NCI-H460 (cell line): Measurements from ENCODE around the gene IL17RD. TPM values are rescaled to one million over a fixed set of nuclear protein-coding genes. Genes with fewer than 3 reads are reported as not detected.

Experiments used
- DNase-seq: peaks from one replicate; pipeline ENCODE4 v3.0.0-alpha.2; 2016; ENCODE audit warnings: low read depth; ENCODE audit errors: extremely low read depth
- total RNA-seq: library from RNA; depleted of rRNA; stranded (reverse); fragments of >200 nt; shearing (Covaris generic); gene quantifications from 2 replicates; pipeline ENCODE4 v1.2.3, GENCODE V29; 2014

Gene IL17RD
- total RNA-seq, 1 experiment from 2014 or later: 0.62 TPM

- DNase-seq: no peak
These were observed 91.0 kb downstream of the IL17RD start for GRCh38 chr3:57074135-57074534.

- no peak for DNase-seq
These were observed 91.5 kb downstream of the IL17RD start for GRCh38 chr3:57073628-57074027.

- no peak for DNase-seq
These were observed 95.7 kb downstream of the IL17RD start for GRCh38 chr3:57069503-57069902.

GRCh38 chr3:57068437-57069089 is 96.6 kb downstream of the IL17RD start:
- DNase-seq: no peak

GRCh38 chr3:57066471-57066870 is 98.7 kb downstream of the IL17RD start:
- no peak for DNase-seq

GRCh38 chr3:57065588-57065987 is 99.6 kb downstream of the IL17RD start:
- DNase-seq: no peak

- DNase-seq: no peak
These were observed 100.6 kb downstream of the IL17RD start for GRCh38 chr3:57064572-57064971.

GRCh38 chr3:57064001-57064400 is 101.2 kb downstream of the IL17RD start:
- DNase-seq: no peak

GRCh38 chr3:57063032-57063431 is 102.1 kb downstream of the IL17RD start:
- no peak for DNase-seq

- no peak for DNase-seq
These were observed 103.0 kb downstream of the IL17RD start for GRCh38 chr3:57062101-57062631.

- no peak for DNase-seq
These were observed 103.6 kb downstream of the IL17RD start for GRCh38 chr3:57061556-57061955.

- DNase-seq: peak; percentile 51
These were observed 104.9 kb downstream of the IL17RD start, which contains the start of gene SPATA12 for GRCh38 chr3:57060089-57060821. Gene SPATA12 (plus strand): TSS chr3:57060664. CDS start chr3:57073695, 13,031 bp downstream.

- no peak for DNase-seq
These were observed 105.7 kb downstream of the IL17RD start for GRCh38 chr3:57059411-57059810.

- no peak for DNase-seq
These were observed 107.8 kb downstream of the IL17RD start for GRCh38 chr3:57057351-57057750.

GRCh38 chr3:57053122-57053521 is 112.0 kb downstream of the IL17RD start:
- DNase-seq: no peak

GRCh38 chr3:57052662-57053061 is 112.5 kb downstream of the IL17RD start:
- DNase-seq: no peak

- no peak for DNase-seq
These were observed 116.4 kb downstream of the IL17RD start for GRCh38 chr3:57048728-57049127.

- no peak for DNase-seq
These were observed 117.0 kb downstream of the IL17RD start for GRCh38 chr3:57048052-57048671.

- no peak for DNase-seq
These were observed 118.9 kb downstream of the IL17RD start for GRCh38 chr3:57046101-57046765.

GRCh38 chr3:57043518-57043917 is 121.6 kb downstream of the IL17RD start:
- no peak for DNase-seq

- DNase-seq: no peak
These were observed 123.5 kb downstream of the IL17RD start for GRCh38 chr3:57041674-57042073.
